Keratinocyte (primary cell): ENCODE data around the gene CALHM4. TPM values are rescaled to one million over a fixed set of nuclear protein-coding genes. Genes with fewer than 3 reads are reported as not detected.

Experiments used
- DNase-seq: peaks from one replicate; pipeline ENCODE4 v3.0.0-alpha.2; 2011; ENCODE audit warnings: low read depth, missing footprints, low spot score
- FAIRE-seq: peaks from 2 replicates; lab custom pipeline; 2011; peaks lifted over from hg19 to GRCh38; lab: Jason Lieb, UNC
- H2AFZ ChIP-seq: 2 replicates; pipeline ENCODE4 v1.6.0; 2012; ENCODE audit warnings: low read length, control low read depth, inconsistent platforms; ENCODE audit not compliant: control insufficient read depth
- H3K27ac ChIP-seq: 2 replicates; pipeline ENCODE4 v1.5.1; 2011; ENCODE audit warnings: low read length; ENCODE audit not compliant: control insufficient read depth, insufficient read depth
- H3K27me3 ChIP-seq: 3 replicates; pipeline ENCODE4 v1.6.0; 2011; ENCODE audit warnings: low read length; ENCODE audit not compliant: control insufficient read depth, insufficient read depth; ENCODE audit errors: extremely low read depth
- H3K36me3 ChIP-seq, 2 experiments: 2 replicates in 1 of 2; 3 replicates in 1 of 2; pipeline ENCODE4 v1.5.1; 2011; ENCODE audit warnings: low read length in 2 of 2, mild to moderate bottlenecking in 1 of 2; ENCODE audit not compliant: control insufficient read depth in 2 of 2, insufficient read depth in 2 of 2; ENCODE audit errors: extremely low read depth in 1 of 2
- H3K4me1 ChIP-seq: 3 replicates; pipeline ENCODE4 v1.5.1; 2011; ENCODE audit warnings: low read length; ENCODE audit not compliant: control insufficient read depth, insufficient read depth; ENCODE audit errors: extremely low read depth
- H3K4me2 ChIP-seq: 3 replicates; pipeline ENCODE4 v1.6.0; 2011; ENCODE audit warnings: low read depth, low read length; ENCODE audit not compliant: control insufficient read depth, insufficient read depth; ENCODE audit errors: extremely low read depth
- H3K4me3 ChIP-seq, 3 experiments: fragments of 200-600 bp in 1 of 3; sonication (generic) in 1 of 3; 2 replicates in 2 of 3; 3 replicates in 1 of 3; pipeline ENCODE4 v1.5.1; 2011 to 2016; ENCODE audit warnings: low read length in 3 of 3, mild to moderate bottlenecking in 3 of 3, control low read depth in 2 of 3, inconsistent platforms in 1 of 3, low read depth in 1 of 3, mixed read lengths in 1 of 3, mixed run types in 1 of 3, moderate library complexity in 1 of 3; ENCODE audit not compliant: control insufficient read depth in 2 of 3, insufficient read depth in 2 of 3; ENCODE audit errors: extremely low read depth in 1 of 3
- H3K79me2 ChIP-seq: 2 replicates; pipeline ENCODE4 v1.6.0; 2012; ENCODE audit warnings: low read length; ENCODE audit not compliant: control insufficient read depth, insufficient read depth
- H3K9ac ChIP-seq: 3 replicates; pipeline ENCODE4 v1.6.0; 2011; ENCODE audit warnings: low read length; ENCODE audit not compliant: control insufficient read depth, insufficient read depth; ENCODE audit errors: extremely low read depth
- H3K9me1 ChIP-seq: 3 replicates; pipeline ENCODE4 v1.6.0; 2011; ENCODE audit warnings: low read length; ENCODE audit not compliant: control insufficient read depth, insufficient read depth; ENCODE audit errors: extremely low read depth
- H3K9me3 ChIP-seq: 2 replicates; pipeline ENCODE4 v1.5.1; 2012; ENCODE audit warnings: low read depth, low read length; ENCODE audit not compliant: control insufficient read depth
- H4K20me1 ChIP-seq: 3 replicates; pipeline ENCODE4 v1.6.0; 2011; ENCODE audit warnings: low read length; ENCODE audit not compliant: control insufficient read depth, insufficient read depth; ENCODE audit errors: extremely low read depth
- CTCF ChIP-seq, 3 experiments: IDR thresholded peaks in 1 of 3; conservative IDR thresholded peaks in 1 of 3; optimal IDR thresholded peaks in 1 of 3; 2 replicates in 2 of 3; 3 replicates in 1 of 3; pipeline versions ENCODE3 to v1.5.1; 2011; ENCODE audit warnings: low read length in 3 of 3, mild to moderate bottlenecking in 3 of 3, moderate library complexity in 2 of 3, control low read depth in 1 of 3, inconsistent platforms in 1 of 3; ENCODE audit not compliant: insufficient read depth in 2 of 3; ENCODE audit errors: extremely low read depth in 1 of 3
- EZH2 ChIP-seq: IDR thresholded peaks from one replicate; pipeline ENCODE4 v1.6.1; 2012; ENCODE audit warnings: inconsistent platforms, mild to moderate bottlenecking, low read length, moderate library complexity
- dilution Hi-C: fragments of 300-500 bp; cut with MboI; formaldehyde crosslinking; loops from one replicate; pipeline ENCODE4 v1.7.0; 2020; ENCODE audit warnings: low sequenced_read_pairs; ENCODE audit not compliant: extremely low pct_ligation_motif_present
- polyA plus RNA-seq, 5 experiments: library from polyadenylated mRNA; depleted of rRNA in 3 of 5; stranded (reverse) in 3 of 5; stranded (forward) in 1 of 5; unstranded in 1 of 5; fragments of >200 nt; gene quantifications; 1 replicate in 1 of 5; 2 replicates in 3 of 5; 3 replicates in 1 of 5; pipeline versions ENCODE4 v1.2.1 to v1.2.3, GENCODE V29; 2011 to 2012; ENCODE audit warnings: missing spikeins in 2 of 5, low read depth in 1 of 5, low replicate concordance in 1 of 5

Gene CALHM4
- polyA plus RNA-seq, 1 donor (not counting 4 experiments of a cell fraction or from before 2014, with no cell fraction given) = 0.33 TPM

DNA sequence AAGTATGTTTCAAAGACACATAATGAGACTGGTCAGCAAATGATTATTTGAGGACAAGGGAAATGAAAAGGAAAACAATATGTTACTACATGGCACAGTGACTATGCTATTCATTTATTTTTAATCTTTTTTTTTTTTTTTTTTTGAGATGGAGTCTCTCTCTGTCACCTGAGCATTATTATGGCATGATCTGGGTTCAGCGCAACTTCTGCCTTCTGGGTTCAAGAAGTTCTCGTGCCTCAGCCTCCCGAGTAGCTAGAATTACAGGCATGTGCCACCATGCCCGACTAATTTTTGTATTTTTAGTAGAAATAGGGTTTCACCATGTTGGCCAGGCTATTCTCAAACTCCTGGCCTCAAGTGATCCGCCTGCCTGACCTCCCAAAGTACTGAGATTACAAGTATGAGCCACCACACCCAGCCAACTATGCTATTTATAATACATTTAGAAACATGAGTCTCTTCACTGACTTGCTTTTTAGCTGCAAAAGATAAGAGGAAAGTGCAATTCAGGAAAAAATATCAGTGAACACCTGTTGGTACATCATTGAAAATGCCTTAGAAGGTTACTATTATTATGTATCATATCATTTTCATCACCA lies 3.4 kb downstream of the CALHM4 start:
- FAIRE-seq (no peak), DNase-seq (no peak)
- dilution Hi-C loops = no loop called here
- TF ChIP-seq EZH2 (no peak), CTCF (optimal IDR thresholded peaks at IDR 0.05 in 1 of 3, IDR thresholded peaks at IDR 0.05 in 1 of 3, conservative IDR thresholded peaks at IDR 0.05 in 1 of 3; ENCODE audit: extremely low read depth in 1 of 3, insufficient read depth in 2 of 3, low read length in 3 of 3) (no peak)
- Histone ChIP-seq H3K9me1 (no peaks in the 10 kb centered on the region), H3K79me2 (no peaks in the 10 kb centered on the region), H3K4me2 (no peak overlapping the region), H3K4me3 (no peak overlapping the region), H4K20me1 (no peaks in the 10 kb centered on the region), H3K4me1 (peaks cover 44% of the 10 kb centered on the region), H3K27ac (peak overlapping the region; percentile 44), H3K36me3 (no peaks in the 10 kb centered on the region), H3K27me3 (no peaks in the 10 kb centered on the region), H2AFZ (no peak overlapping the region), H3K9me3 (no peaks in the 10 kb centered on the region), H3K9ac (no peak overlapping the region)

- peak; percentile 100 for FAIRE-seq
These were observed 4.3 kb downstream of the CALHM4 start for GRCh38 chr6:116557893-116558292.

More at GRCh38 chr6:116557893-116558292, 4.3 kb downstream of the CALHM4 start:
- no peaks in the 10 kb centered on the region for H3K79me2 ChIP-seq
- no peaks in the 10 kb centered on the region for H3K36me3 ChIP-seq
- no peak overlapping the region for H3K9ac ChIP-seq
- H3K27me3 ChIP-seq = no peaks in the 10 kb centered on the region
- no peak for TF ChIP-seq EZH2
- no peak for TF ChIP-seq CTCF (optimal IDR thresholded peaks at IDR 0.05 in 1 of 3, IDR thresholded peaks at IDR 0.05 in 1 of 3, conservative IDR thresholded peaks at IDR 0.05 in 1 of 3; ENCODE audit: extremely low read depth in 1 of 3, insufficient read depth in 2 of 3, low read length in 3 of 3)
- no peak overlapping the region for H2AFZ ChIP-seq
- peak overlapping the region; percentile 27 for H3K27ac ChIP-seq
- H3K4me1 ChIP-seq = peaks cover 44% of the 10 kb centered on the region
- dilution Hi-C loops = no loop called here
- no peaks in the 10 kb centered on the region for H3K9me3 ChIP-seq
- no peak overlapping the region for H3K4me3 ChIP-seq
- H4K20me1 ChIP-seq = no peaks in the 10 kb centered on the region
- DNase-seq = peak; percentile 85
- H3K9me1 ChIP-seq = no peaks in the 10 kb centered on the region
- H3K4me2 ChIP-seq = peak overlapping the region; percentile 11
